Peyer's patch (tissue), 4 donors: ENCODE measurements around the gene SFXN2.
A peak's percentile ranks its signal among the peaks of the same experiment; 100 is the strongest.

Experiments
- CTCF ChIP-seq, 6 experiments: fragments of 450-650 bp in 4 of 6; fragments of 200-600 bp in 2 of 6; sonication (generic) in 1 of 6; IDR thresholded peaks; one replicate each; pipeline ENCODE4 v1.5.1; 2017 to 2019; ENCODE audit warnings: antibody characterized with exemption in 6 of 6, mild to moderate bottlenecking in 3 of 6, moderate library complexity in 1 of 6
- POLR2A ChIP-seq, 2 donors: fragments of 450-650 bp; IDR thresholded peaks; one replicate each; pipeline ENCODE4 v1.5.1; 2017; ENCODE audit warnings: antibody characterized with exemption in 2 of 2, mild to moderate bottlenecking in 2 of 2, moderate library complexity in 2 of 2

- TF ChIP-seq CTCF (IDR thresholded peaks at IDR 0.05) (peak in 5 of 6 experiments; percentile 15 to 51 (median 49)), POLR2A (IDR thresholded peaks at IDR 0.05) (no peak)
Measured at GRCh38 chr10:102752934-102753664, 38.7 kb downstream of the SFXN2 start.
